ENCODE measurements around the gene MAP3K13. TPM values are rescaled to one million over a fixed set of nuclear protein-coding genes. Genes with fewer than 3 reads are reported as not detected.

Gene MAP3K13
- total RNA-seq, 1 donor from 2014 or later = 8.0 TPM

- intact Hi-C loops (cut with DNase I) = no loop called here
- ATAC-seq = no peak
- no peak for DNase-seq (ENCODE audit: missing footprints)
Observed at GRCh38 chr3:185486394-185486793, 123.5 kb downstream of the MAP3K13 start.

DNA sequence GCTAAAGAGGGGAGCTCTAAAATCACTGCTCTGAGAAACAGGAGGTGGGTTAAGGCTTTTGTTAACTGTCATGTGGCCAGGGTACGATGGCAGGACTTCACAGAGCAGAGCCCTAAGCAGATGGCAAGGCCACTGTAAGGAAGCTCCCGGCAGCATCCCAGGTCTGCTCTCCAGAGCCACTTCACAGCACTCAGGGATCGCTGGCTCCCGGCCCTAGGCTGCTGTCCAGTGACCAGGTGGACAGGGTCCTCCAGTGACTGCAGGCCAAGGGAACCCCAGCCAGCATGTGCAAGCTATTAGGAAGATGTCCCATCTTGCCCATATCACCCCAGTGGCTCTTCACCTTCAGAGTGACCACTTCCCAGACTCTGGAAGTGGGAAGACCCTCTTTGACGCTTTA lies 125.5 kb downstream of the MAP3K13 start:
- intact Hi-C loops (cut with DNase I) = no loop called here
- ATAC-seq (no peak), DNase-seq (ENCODE audit: missing footprints) (no peak)

DNA sequence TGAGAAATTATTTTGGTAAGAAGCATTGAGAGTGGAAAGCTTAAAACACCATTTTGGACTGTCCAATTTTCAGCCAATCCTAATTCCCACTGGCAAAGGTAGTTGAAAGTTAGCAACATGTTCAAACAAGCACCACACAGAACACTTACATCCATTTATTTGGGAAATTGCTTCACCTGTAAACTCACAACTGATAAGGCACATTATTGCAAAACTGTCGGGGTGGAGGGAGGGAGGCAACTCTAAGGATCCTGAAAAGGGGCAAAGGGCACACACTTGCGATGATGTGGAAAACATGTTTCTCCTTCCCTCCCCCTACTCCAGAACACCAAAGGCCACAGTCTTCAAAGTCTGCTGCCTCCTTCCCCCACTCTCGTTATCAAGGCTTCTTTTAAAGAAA lies 126.5 kb downstream of the MAP3K13 start:
- intact Hi-C loops (cut with DNase I) = no loop called here
- no peak for ATAC-seq

GRCh38 chr3:185490241-185490640 lies 127.3 kb downstream of the MAP3K13 start:
- no peak for DNase-seq (ENCODE audit: missing footprints)
- intact Hi-C loops (cut with DNase I) = no loop called here
- no peak for ATAC-seq

More for the DNA sequence above, 126.5 kb downstream of the MAP3K13 start:
- DNase-seq (ENCODE audit: missing footprints) = no peak

DNA sequence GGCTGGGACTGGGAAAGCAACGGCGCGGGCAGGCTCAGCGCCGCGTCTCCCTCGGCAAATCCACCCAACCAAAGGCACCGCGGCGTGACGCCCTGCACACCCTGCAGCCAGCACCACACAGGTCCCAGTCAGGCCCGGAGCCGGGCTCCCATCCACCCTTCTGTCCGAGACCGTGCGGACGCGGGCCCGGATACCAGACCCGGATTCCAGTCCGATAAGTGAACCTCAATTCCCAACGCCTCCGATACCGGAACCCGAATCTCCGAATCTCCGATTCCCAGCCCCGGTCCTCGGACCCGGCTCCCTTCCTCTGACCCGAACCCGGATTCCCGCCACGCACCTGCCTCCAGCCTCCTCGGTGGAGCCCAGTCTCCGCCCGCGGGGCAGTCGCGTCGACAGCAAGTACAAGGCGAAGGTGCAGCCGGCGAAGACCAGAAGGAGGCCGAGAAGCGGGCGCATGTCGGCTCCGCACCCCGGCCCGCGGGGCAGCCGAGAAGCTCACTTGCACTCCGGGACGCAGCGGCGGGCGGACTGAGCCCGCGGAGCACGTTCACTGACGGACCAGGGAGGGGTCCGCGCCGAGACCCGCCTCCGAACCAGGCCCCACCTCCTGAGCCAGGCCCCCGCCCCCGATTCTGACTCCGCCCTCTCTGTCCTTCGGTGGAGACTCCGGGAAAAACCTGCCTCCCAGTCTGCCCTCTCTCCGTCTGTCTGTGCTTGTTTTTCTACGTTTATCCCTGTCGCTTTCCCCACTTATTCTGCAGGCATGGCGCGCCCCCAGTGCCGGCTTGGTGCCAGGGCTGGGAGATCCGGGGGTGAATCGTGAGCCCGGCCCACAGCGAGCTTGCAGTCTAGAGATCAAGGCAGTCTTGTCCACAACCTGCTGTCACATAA lies 135.8 kb downstream of the MAP3K13 start, which contains the start of gene TMEM41A:
Gene TMEM41A (minus strand): TSS at position 533 of the 894 bp plus-strand sequence. CDS start 74 bp downstream, at position 459.
- peak; percentile 98 for ATAC-seq
- peak; percentile 97 for DNase-seq (ENCODE audit: missing footprints)
- intact Hi-C loops (cut with DNase I) = loop anchor here (2.0 to 5.0 kb wide), 2 partner anchors 59 to 88 kb away; partner anchors contain the start of gene SENP2

GRCh38 chr3:185502987-185503386 lies 140.1 kb downstream of the MAP3K13 start:
- ATAC-seq (no peak), DNase-seq (ENCODE audit: missing footprints) (no peak)
- intact Hi-C loops (cut with DNase I) = no loop called here

DNA sequence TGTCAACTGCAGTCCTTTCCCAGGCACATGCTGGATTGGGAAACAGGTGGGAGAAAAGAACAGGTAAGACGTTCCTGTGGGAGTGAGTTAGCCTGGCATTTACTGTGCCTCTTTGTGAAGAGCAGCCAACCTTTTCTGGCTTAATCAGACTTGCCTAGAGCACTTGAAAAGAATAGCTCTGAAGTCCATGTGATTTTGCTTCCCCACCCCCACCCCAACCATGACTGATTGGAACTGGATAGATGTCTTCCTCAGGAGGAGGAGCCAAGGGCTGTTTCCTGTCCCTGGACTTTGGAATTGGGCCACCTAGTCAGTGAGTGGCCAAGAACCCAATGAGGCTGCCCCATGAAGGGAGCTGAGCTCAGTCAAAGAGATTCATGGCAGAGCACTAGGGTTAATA lies 140.6 kb downstream of the MAP3K13 start:
- ATAC-seq (no peak), DNase-seq (ENCODE audit: missing footprints) (no peak)
- intact Hi-C loops (cut with DNase I) = no loop called here

- intact Hi-C loops (cut with DNase I) = no loop called here
- no peak for ATAC-seq
Observed at GRCh38 chr3:185504636-185505035, 141.7 kb downstream of the MAP3K13 start.

GRCh38 chr3:185507883-185508282 lies 144.9 kb downstream of the MAP3K13 start:
- DNase-seq (ENCODE audit: missing footprints) (no peak), ATAC-seq (no peak)
- intact Hi-C loops (cut with DNase I) = no loop called here

More at GRCh38 chr3:185504636-185505035, 141.7 kb downstream of the MAP3K13 start:
- DNase-seq (ENCODE audit: missing footprints) = no peak

DNA sequence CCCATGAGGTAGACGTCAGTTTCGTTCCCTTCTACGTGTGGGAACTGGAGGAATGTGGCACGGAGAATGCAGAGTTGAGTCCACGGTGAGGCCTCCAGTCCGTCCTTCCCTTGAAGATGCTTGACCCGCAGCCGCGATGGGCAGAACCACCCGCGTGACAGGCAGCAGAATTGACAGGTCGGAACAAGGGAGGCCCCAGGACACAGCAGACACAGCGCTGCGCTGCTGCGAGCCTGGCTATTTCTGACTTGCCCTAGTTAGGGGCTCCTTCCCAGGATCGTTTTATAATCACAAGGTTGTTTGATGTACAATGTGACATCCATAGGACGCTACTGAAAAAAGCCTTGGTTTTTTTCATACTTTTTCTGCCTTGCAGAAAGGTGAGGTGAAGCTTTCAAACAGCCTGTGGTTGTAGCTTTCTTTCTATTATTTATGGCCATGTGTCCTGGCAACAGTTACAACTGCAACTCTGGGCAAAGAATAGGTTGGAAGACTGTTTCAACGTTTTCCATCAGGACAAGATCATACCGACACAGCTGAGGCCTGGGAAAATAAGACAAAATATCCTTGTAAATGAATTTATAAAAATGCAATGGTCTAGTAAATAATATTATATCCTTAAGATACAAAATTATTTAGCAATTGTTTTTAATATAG lies 145.5 kb downstream of the MAP3K13 start:
- intact Hi-C loops (cut with DNase I) = no loop called here
- DNase-seq (ENCODE audit: missing footprints) (no peak), ATAC-seq (peak; percentile 61)

DNA sequence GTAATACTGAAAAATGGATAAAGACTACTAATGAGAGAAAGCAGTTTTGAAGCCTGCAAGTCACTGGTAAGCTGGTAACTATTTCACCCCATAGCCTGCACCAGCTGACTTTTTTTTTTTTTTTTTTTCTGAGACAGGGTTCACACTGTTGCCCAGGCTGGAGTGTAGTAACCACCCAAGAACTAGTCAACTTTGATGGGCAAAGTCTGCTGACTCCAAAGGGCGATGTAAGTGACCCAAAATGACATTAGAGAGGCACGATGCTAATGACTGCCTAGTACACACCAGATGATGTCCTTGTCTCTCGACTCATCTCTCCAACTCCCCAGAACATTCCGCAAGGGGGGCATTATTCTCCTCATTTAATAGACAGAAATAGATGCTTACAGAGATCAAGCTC lies 148.8 kb downstream of the MAP3K13 start:
- ATAC-seq = no peak
- no peak for DNase-seq (ENCODE audit: missing footprints)
- intact Hi-C loops (cut with DNase I) = no loop called here

GRCh38 chr3:185517387-185518130 lies 154.6 kb downstream of the MAP3K13 start:
- ATAC-seq = no peak
- intact Hi-C loops (cut with DNase I) = no loop called here
- DNase-seq (ENCODE audit: missing footprints) = no peak

- DNase-seq (ENCODE audit: missing footprints) (no peak), ATAC-seq (no peak)
- intact Hi-C loops (cut with DNase I) = no loop called here
Observed at GRCh38 chr3:185519021-185519420, 156.1 kb downstream of the MAP3K13 start.

GRCh38 chr3:185521349-185522138 lies 158.6 kb downstream of the MAP3K13 start:
- intact Hi-C loops (cut with DNase I) = no loop called here
- ATAC-seq (peak; percentile 90), DNase-seq (ENCODE audit: missing footprints) (no peak)

DNA sequence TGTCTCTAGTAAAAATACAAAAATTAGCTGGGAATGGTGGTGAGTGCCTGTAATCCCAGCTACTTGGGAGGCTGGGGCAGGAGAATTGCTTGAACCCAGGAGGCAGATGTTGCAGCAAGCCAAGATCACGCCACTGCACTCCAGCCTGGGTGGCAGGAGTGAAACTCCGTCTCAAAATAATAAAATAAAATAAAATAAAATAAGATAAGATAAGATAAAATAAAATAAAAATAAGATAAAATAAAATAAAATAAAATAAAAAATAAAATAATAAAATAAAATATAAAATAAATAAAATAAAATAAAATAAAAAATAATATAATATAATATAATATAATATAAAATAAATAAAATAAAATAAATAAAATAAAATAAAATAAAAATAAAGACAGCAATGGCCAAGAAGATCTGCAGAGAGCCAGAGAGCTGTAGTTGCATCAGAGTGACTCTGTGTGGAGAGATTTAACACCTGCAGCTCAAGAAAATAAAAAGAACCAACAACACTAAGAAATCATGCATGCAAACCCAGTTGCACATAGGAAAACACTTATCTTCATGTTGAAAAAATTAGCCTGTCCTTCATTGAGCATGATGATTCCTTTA lies 163.5 kb downstream of the MAP3K13 start:
- intact Hi-C loops (cut with DNase I) = no loop called here
- no peak for ATAC-seq
- no peak for DNase-seq (ENCODE audit: missing footprints)

DNA sequence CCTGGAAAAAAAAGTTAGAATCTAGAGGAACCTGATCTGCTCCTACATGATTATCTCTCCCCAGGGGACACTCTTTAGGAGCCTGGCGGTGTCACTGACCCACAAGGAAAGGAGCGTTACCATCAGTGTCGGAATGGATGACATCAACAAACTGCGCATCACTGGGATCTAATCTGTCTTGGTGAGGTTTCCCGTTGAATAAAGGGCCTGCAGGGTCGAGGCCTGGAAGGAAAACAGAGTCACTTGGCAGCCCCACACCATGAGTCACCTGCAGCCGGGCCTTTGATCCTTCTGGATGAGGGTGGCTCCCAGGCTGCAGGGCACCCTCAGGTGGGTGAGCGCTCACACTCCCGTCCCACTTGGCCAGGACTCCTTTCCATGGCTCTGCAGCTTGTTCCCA lies 164.4 kb downstream of the MAP3K13 start:
- ATAC-seq (no peak), DNase-seq (ENCODE audit: missing footprints) (no peak)
- intact Hi-C loops (cut with DNase I) = no loop called here

DNA sequence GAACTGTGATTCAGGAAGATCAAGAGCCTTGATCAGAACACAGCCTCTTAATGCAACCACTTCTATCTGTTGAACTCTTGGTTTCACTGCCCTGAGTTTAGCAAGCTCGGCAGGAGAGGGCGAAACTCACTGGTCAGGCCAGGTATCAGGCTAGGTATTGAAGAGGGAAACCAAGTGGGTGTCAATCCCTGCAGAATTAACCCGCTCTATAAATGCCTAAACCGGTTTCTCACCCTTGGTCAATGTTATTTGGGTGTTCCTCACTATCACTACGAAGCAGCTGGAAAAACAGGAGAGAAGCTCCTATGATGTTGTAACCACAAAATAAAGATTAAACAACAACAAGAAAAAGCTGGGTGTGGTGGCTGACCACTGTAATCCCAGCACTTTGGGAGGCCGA lies 165.6 kb downstream of the MAP3K13 start:
- DNase-seq (ENCODE audit: missing footprints) (no peak), ATAC-seq (no peak)
- intact Hi-C loops (cut with DNase I) = no loop called here

DNA sequence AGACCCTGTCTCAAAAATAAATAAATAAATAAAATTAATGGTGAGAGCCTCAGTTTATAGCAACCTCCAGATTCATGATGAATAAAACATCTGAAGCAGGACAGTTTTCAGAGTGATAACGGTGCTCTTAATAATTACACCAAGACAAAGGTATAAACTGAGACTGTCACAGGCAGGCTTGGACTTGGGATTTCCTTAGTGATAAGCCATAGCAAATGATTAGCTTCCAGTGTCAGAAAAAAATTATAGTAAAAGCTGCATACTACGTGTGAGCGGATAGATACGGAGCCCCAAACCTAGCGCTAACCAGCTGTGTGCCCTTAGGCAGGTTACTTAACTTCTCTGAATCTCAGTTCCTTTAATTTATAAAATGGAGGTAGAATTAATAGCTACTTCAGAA lies 167.9 kb downstream of the MAP3K13 start:
- intact Hi-C loops (cut with DNase I) = no loop called here
- ATAC-seq (no peak), DNase-seq (ENCODE audit: missing footprints) (no peak)

All from Right ventricle myocardium inferior (tissue), 1 donor.